ENCODE results near the gene RO60. TPM values are rescaled to one million over a fixed set of nuclear protein-coding genes. Genes with fewer than 3 reads are reported as not detected.

The RO60 gene
- total and polyA plus RNA-seq, 2 of the 13 experiments (the other 11 are each of a cell fraction or from before 2014, with no cell fraction given) = 20.3 to 53.7 TPM

DNA sequence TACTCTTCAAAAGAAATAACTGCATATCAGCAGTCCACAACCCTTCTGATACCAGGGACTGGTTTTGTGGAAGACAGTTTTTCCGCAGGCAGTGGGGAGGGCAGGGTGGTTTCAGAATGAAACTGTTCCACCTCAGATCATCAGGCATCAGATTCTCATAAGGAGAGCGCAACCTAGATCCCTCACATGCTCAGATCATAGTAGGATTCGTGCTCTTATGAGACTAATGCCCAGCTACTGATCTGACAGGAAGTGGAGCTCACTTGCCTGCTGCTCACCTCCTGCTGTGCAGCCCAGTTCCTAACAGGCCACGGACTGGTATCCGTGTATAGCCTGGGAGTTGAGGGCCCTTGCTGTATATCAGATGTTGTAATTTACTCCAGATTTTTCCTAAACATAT is 11.5 kb downstream of the RO60 start:
- Histone ChIP-seq H3K9ac (ENCODE audit: insufficient read depth, low read depth, low read length) (no peak overlapping the region), H2AFZ (ENCODE audit: low read length) (no peak overlapping the region), H3K4me3 (replicated peaks in 1 of 3; ENCODE audit: insufficient read depth in 1 of 3, low read depth in 2 of 3, low read length in 3 of 3) (no peak overlapping the region), H3K9me3 (ENCODE audit: low read length) (no peaks in the 10 kb centered on the region), H4K20me1 (ENCODE audit: insufficient read depth, low read length) (no peaks in the 10 kb centered on the region), H3K4me1 (ENCODE audit: insufficient read depth, low read length) (no peaks in the 10 kb centered on the region), H3K27me3 (ENCODE audit: control insufficient read depth in 1 of 2, insufficient read depth in 2 of 2, low read length in 2 of 2) (no peaks in the 10 kb centered on the region), H3K4me2 (ENCODE audit: low read depth, low read length) (no peak overlapping the region), H3K36me3 (replicated peaks in 1 of 2; ENCODE audit: control insufficient read depth in 1 of 2, insufficient read depth in 2 of 2, low read length in 2 of 2) (peaks cover 0 to 20% of the 10 kb centered on the region in 2 experiments; a peak in 2 of 5 replicates), H3K27ac (ENCODE audit: extremely low read length, insufficient read depth, low read length) (no peak overlapping the region), H3K79me2 (ENCODE audit: insufficient read depth, low read length) (peaks cover 24% of the 10 kb centered on the region)
- no peak for DNase-seq (ENCODE audit: low spot score)
- WGBS (ENCODE audit: low lambda C conversion rate) = 99% methylated on average over 4 of the region's 5 CpGs
- no TSS peak for BruUV-seq (replicated peaks)
- ChIA-PET POLR2A (no interaction called here), CTCF (ENCODE audit: low intra/inter-chr PET ratio, low total read pairs) (no interaction called here)
- intact Hi-C loops (cut with micrococcal nuclease; ENCODE audit: unreplicated experiment) (no loop called here), in situ Hi-C loops (cut with HindIII; ENCODE audit: extremely low pct_ligation_motif_present, low pct_unique_long_range_greater_than_20kb) (no loop called here)
- TF ChIP-seq SUZ12 (IDR thresholded peaks at IDR 0.05; ENCODE audit: low read depth, low read length) (no peak), NFE2L1 (CRISPR knock-in tag; IDR thresholded peaks at IDR 0.05; ENCODE audit: borderline replicate concordance) (no peak), RBM39 (IDR thresholded peaks at IDR 0.05; ENCODE audit: low read depth, low read length, poor library complexity, severe bottlenecking) (no peak), RXRA (CRISPR knock-in tag; IDR thresholded peaks at IDR 0.05) (no peak), ZSCAN29 (CRISPR knock-in tag; conservative IDR thresholded peaks at IDR 0.05) (no peak), KAT8 (CRISPR knock-in tag; IDR thresholded peaks at IDR 0.05) (no peak), ZNF234 (CRISPR knock-in tag; conservative IDR thresholded peaks at IDR 0.05) (no peak), ZBTB7B (CRISPR knock-in tag; IDR thresholded peaks at IDR 0.05) (no peak), ZNF629 (CRISPR knock-in tag; conservative IDR thresholded peaks at IDR 0.05) (no peak), NR1H2 (CRISPR knock-in tag; IDR thresholded peaks at IDR 0.05; ENCODE audit: borderline replicate concordance, low read depth) (no peak)
- TF ChIP-seq, protein P1, sequence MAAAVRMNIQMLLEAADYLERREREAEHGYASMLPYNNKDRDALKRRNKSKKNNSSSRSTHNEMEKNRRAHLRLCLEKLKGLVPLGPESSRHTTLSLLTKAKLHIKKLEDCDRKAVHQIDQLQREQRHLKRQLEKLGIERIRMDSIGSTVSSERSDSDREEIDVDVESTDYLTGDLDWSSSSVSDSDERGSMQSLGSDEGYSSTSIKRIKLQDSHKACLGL (CRISPR knock-in tag; IDR thresholded peaks at IDR 0.05) = no peak
- no peak for FAIRE-seq
- no peak for ATAC-seq

Measured in HepG2 (cell line).